ENCODE results near the gene FAM107A. TPM values are rescaled to one million over a fixed set of nuclear protein-coding genes. Genes with fewer than 3 reads are reported as not detected.

Gene FAM107A
- total and polyA plus RNA-seq, 9 of the 15 experiments (the other 6 are each of a cell fraction or from before 2014, with no cell fraction given) = 0.07 TPM; not detected in 8

DNA sequence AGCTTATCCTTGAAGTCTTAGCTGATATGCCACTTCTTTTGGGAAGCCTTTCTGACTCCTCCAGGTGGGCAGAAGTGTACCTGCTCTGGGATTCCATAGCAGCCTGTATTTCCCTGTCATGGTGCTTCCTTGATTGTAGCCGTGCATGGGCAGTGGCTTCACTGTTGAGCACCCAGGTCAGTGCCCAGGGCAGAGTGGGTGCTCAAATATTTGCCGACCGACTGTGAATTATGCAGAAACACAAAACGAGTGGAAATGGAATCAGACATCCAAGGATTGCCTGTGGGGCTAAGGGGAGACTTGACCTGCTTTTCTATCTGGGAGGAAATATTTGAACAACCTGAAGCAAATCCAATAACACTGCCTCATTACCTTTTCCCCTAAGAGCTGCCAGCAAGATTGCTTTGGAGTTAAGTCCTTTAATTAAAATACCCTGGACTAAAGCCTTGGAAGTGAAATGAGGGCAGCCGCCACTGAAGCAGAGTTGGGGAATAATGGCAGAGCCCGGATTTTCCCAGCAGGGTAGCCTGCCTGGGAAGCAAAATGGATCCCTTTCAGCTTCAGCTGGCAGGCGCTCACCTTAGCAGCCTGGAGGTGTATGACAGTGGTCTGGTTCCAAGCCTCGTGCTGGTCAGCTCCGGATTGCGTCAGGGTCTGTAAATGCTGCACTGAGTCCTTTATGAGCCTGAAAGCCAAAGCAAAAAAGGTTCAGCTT, 55.1 kb downstream of the FAM107A start:
- Histone ChIP-seq H3K4me3 (no peak overlapping the region), H3K79me2 (ENCODE audit: control insufficient read depth, insufficient read depth, low read length) (no peaks in the 10 kb centered on the region), H3K27ac (ENCODE audit: extremely low read depth, low read depth, low read length) (no peak overlapping the region), H3K4me1 (replicated peaks in 1 of 2; ENCODE audit: control insufficient read depth in 2 of 2, insufficient read depth in 2 of 2, low read length in 2 of 2) (peaks cover 15 to 25% of the 10 kb centered on the region in 2 experiments; a peak in 4 of 5 replicates), H3K9ac (ENCODE audit: insufficient read depth in 1 of 2, low read depth in 2 of 2, low read length in 2 of 2) (peak overlapping the region in 1 of 2 experiments; percentile 61; a peak in 1 of 4 replicates), H3K27me3 (ENCODE audit: control insufficient read depth in 2 of 2, insufficient read depth in 2 of 2, low read length in 2 of 2) (peaks cover 0 to 2% of the 10 kb centered on the region in 2 experiments; a peak in 1 of 5 replicates), H2AFZ (ENCODE audit: low read depth, low read length) (no peak overlapping the region), H4K20me1 (replicated peaks; ENCODE audit: control insufficient read depth, insufficient read depth, low read length) (no peaks in the 10 kb centered on the region), H3K4me2 (ENCODE audit: insufficient read depth, low read length) (no peak overlapping the region), H3K9me1 (ENCODE audit: control insufficient read depth, insufficient read depth, low read length) (no peaks in the 10 kb centered on the region), H3K9me3 (replicated peaks; ENCODE audit: control insufficient read depth, insufficient read depth, low read depth, low read length) (no peaks in the 10 kb centered on the region), H3K36me3 (ENCODE audit: control insufficient read depth, insufficient read depth, low read length) (no peaks in the 10 kb centered on the region)
- BruUV-seq (replicated peaks) = no TSS peak
- whole genome bisulfite sequencing (ENCODE audit: insufficient coverage, low coverage, missing lambda C conversion rate) = 67% methylated on average over 10 of the region's 10 CpGs
- POLR2A ChIA-PET = interaction anchor here (0.6 to 2.0 kb wide), 3 partner anchors 14 to 168 kb away, joined by 3 to 6 read pairs (median 4); no protein-coding TSS in a partner anchor
- no peak for TF ChIP-seq ZNF408 (CRISPR knock-in tag; IDR thresholded peaks at IDR 0.05; ENCODE audit: low read depth)
- TF ChIP-seq, protein P1, sequence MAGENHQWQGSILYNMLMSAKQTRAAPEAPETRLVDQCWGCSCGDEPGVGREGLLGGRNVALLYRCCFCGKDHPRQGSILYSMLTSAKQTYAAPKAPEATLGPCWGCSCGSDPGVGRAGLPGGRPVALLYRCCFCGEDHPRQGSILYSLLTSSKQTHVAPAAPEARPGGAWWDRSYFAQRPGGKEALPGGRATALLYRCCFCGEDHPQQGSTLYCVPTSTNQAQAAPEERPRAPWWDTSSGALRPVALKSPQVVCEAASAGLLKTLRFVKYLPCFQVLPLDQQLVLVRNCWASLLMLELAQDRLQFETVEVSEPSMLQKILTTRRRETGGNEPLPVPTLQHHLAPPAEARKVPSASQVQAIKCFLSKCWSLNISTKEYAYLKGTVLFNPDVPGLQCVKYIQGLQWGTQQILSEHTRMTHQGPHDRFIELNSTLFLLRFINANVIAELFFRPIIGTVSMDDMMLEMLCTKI (IDR thresholded peaks at IDR 0.05; ENCODE audit: partially characterized antibody) = no peak
- no peak for TF ChIP-seq SAFB2 (IDR thresholded peaks at IDR 0.05; ENCODE audit: borderline replicate concordance, low read depth, low read length, severe bottlenecking)
- TF ChIP-seq, protein P2, sequence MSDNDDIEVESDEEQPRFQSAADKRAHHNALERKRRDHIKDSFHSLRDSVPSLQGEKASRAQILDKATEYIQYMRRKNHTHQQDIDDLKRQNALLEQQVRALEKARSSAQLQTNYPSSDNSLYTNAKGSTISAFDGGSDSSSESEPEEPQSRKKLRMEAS (CRISPR knock-in tag; IDR thresholded peaks at IDR 0.05) = no peak
- TF ChIP-seq POLR2A (conservative IDR thresholded peaks at IDR 0.05) = no peak
- TF ChIP-seq, protein P3, sequence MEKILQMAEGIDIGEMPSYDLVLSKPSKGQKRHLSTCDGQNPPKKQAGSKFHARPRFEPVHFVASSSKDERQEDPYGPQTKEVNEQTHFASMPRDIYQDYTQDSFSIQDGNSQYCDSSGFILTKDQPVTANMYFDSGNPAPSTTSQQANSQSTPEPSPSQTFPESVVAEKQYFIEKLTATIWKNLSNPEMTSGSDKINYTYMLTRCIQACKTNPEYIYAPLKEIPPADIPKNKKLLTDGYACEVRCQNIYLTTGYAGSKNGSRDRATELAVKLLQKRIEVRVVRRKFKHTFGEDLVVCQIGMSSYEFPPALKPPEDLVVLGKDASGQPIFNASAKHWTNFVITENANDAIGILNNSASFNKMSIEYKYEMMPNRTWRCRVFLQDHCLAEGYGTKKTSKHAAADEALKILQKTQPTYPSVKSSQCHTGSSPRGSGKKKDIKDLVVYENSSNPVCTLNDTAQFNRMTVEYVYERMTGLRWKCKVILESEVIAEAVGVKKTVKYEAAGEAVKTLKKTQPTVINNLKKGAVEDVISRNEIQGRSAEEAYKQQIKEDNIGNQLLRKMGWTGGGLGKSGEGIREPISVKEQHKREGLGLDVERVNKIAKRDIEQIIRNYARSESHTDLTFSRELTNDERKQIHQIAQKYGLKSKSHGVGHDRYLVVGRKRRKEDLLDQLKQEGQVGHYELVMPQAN (IDR thresholded peaks at IDR 0.05; ENCODE audit: borderline replicate concordance) = no peak
- TF ChIP-seq, protein P4, sequence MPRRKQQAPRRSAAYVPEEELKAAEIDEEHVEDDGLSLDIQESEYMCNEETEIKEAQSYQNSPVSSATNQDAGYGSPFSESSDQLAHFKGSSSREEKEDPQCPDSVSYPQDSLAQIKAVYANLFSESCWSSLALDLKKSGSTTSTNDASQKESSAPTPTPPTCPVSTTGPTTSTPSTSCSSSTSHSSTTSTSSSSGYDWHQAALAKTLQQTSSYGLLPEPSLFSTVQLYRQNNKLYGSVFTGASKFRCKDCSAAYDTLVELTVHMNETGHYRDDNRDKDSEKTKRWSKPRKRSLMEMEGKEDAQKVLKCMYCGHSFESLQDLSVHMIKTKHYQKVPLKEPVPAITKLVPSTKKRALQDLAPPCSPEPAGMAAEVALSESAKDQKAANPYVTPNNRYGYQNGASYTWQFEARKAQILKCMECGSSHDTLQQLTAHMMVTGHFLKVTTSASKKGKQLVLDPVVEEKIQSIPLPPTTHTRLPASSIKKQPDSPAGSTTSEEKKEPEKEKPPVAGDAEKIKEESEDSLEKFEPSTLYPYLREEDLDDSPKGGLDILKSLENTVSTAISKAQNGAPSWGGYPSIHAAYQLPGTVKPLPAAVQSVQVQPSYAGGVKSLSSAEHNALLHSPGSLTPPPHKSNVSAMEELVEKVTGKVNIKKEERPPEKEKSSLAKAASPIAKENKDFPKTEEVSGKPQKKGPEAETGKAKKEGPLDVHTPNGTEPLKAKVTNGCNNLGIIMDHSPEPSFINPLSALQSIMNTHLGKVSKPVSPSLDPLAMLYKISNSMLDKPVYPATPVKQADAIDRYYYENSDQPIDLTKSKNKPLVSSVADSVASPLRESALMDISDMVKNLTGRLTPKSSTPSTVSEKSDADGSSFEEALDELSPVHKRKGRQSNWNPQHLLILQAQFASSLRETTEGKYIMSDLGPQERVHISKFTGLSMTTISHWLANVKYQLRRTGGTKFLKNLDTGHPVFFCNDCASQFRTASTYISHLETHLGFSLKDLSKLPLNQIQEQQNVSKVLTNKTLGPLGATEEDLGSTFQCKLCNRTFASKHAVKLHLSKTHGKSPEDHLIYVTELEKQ (CRISPR knock-in tag; IDR thresholded peaks at IDR 0.05) = no peak
- CTCF ChIA-PET (ENCODE audit: low intra/inter-chr PET ratio) = no interaction called here
- no peak for ATAC-seq
- DNase-seq (ENCODE audit: extremely low read depth in 1 of 4, low spot score in 3 of 4) = no peak
- in situ Hi-C loops (cut with MboI) (no loop called here), intact Hi-C loops (cut with micrococcal nuclease) (no loop called here)
- no peak for FAIRE-seq
